Measurements from ENCODE around the gene ZRANB2.

DNA sequence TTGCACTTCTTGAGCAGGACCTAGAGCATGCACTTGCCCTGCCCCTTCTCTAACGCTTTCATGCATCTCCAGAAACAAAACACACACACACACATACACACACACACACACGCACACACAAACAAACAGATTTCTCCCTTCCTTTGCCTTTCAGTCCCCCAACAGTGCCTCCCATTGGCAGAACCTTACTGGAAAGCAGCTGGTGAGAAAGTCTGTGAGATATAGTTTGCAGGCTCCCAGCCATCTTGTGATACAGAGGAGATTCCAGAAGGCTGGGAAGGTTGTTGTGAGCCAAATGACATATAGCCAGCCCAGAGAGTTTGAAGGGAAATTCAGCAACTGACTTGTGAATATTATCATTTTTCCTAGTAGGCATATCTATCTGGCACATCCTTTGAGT lies 35.9 kb upstream of the ZRANB2 start:
- TF ChIP-seq, protein P1, sequence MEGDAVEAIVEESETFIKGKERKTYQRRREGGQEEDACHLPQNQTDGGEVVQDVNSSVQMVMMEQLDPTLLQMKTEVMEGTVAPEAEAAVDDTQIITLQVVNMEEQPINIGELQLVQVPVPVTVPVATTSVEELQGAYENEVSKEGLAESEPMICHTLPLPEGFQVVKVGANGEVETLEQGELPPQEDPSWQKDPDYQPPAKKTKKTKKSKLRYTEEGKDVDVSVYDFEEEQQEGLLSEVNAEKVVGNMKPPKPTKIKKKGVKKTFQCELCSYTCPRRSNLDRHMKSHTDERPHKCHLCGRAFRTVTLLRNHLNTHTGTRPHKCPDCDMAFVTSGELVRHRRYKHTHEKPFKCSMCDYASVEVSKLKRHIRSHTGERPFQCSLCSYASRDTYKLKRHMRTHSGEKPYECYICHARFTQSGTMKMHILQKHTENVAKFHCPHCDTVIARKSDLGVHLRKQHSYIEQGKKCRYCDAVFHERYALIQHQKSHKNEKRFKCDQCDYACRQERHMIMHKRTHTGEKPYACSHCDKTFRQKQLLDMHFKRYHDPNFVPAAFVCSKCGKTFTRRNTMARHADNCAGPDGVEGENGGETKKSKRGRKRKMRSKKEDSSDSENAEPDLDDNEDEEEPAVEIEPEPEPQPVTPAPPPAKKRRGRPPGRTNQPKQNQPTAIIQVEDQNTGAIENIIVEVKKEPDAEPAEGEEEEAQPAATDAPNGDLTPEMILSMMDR (IDR thresholded peaks at IDR 0.05): no peak
- TF ChIP-seq POLR2A (IDR thresholded peaks at IDR 0.05): no peak
